ENCODE data around the gene CTSH. TPM values are rescaled to one million over a fixed set of nuclear protein-coding genes. Genes with fewer than 3 reads are reported as not detected.

CTSH gene
- total and polyA plus RNA-seq, 2 donors from 2014 or later = 201 to 1,628 TPM

DNA sequence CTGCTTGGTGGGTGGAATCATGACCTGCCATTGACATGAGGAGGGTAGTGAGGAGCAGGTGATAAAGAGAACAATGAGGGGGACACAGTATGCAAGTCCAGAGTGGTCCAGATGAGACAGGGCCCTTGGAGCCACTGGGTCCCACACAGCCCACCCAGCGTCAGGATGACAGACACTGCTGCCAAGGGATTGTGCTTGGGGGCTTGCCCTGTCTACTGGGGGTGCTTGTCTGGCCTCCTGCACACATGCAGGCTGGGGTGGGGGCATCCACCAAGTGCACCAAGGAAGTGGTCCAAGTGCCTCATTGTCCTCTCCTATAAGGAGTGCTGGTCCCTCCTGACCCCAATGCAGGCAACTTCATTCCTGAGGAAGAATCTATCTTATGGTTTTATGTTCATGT, 39.2 kb upstream of the CTSH start:
- TF ChIP-seq, protein P1, sequence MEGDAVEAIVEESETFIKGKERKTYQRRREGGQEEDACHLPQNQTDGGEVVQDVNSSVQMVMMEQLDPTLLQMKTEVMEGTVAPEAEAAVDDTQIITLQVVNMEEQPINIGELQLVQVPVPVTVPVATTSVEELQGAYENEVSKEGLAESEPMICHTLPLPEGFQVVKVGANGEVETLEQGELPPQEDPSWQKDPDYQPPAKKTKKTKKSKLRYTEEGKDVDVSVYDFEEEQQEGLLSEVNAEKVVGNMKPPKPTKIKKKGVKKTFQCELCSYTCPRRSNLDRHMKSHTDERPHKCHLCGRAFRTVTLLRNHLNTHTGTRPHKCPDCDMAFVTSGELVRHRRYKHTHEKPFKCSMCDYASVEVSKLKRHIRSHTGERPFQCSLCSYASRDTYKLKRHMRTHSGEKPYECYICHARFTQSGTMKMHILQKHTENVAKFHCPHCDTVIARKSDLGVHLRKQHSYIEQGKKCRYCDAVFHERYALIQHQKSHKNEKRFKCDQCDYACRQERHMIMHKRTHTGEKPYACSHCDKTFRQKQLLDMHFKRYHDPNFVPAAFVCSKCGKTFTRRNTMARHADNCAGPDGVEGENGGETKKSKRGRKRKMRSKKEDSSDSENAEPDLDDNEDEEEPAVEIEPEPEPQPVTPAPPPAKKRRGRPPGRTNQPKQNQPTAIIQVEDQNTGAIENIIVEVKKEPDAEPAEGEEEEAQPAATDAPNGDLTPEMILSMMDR (IDR thresholded peaks at IDR 0.05; ENCODE audit: borderline replicate concordance, extremely low read depth, insufficient read depth) = no peak
- H3K9me3 ChIP-seq (ENCODE audit: control insufficient read depth in 2 of 3, insufficient read depth in 1 of 3, low read length in 3 of 3) = no peaks in the 10 kb centered on the region
- H3K36me3 ChIP-seq (ENCODE audit: control insufficient read depth in 2 of 3, insufficient read depth in 3 of 3, low read length in 3 of 3) = no peaks in the 10 kb centered on the region
- H3K27me3 ChIP-seq (ENCODE audit: control insufficient read depth, insufficient read depth, low read length) = no peaks in the 10 kb centered on the region
- DNase-seq = no peak
- intact Hi-C loops (cut with DNase I) = no loop called here
- FAIRE-seq = no peak
- no peak overlapping the region for H3K9ac ChIP-seq (ENCODE audit: low read length in 3 of 3)
- no peak overlapping the region for H3K27ac ChIP-seq (ENCODE audit: low read depth in 2 of 2, low read length in 2 of 2)
- no peak overlapping the region for H3K4me3 ChIP-seq (ENCODE audit: low read length in 3 of 3)
- H3K4me1 ChIP-seq (ENCODE audit: control insufficient read depth in 2 of 3, insufficient read depth in 2 of 3, low read depth in 1 of 3, low read length in 3 of 3) = peaks cover 0 to 21% (median 14%) of the 10 kb centered on the region in 3 donors

GRCh38 chr15:78983146-78983918, 38.5 kb upstream of the CTSH start:
- intact Hi-C loops (cut with DNase I) = no loop called here
- FAIRE-seq (no peak), DNase-seq (no peak)
- Histone ChIP-seq H3K27ac (ENCODE audit: low read depth in 2 of 2, low read length in 2 of 2) (no peak overlapping the region), H3K9me3 (ENCODE audit: control insufficient read depth in 2 of 3, insufficient read depth in 1 of 3, low read length in 3 of 3) (no peaks in the 10 kb centered on the region), H3K4me3 (ENCODE audit: low read length in 3 of 3) (no peak overlapping the region), H3K4me1 (ENCODE audit: control insufficient read depth in 2 of 3, insufficient read depth in 2 of 3, low read depth in 1 of 3, low read length in 3 of 3) (peaks cover 0 to 16% (median 9%) of the 10 kb centered on the region in 3 donors), H3K36me3 (ENCODE audit: control insufficient read depth in 2 of 3, insufficient read depth in 3 of 3, low read length in 3 of 3) (no peaks in the 10 kb centered on the region), H3K27me3 (ENCODE audit: control insufficient read depth, insufficient read depth, low read length) (no peaks in the 10 kb centered on the region), H3K9ac (ENCODE audit: low read length in 3 of 3) (no peak overlapping the region)
- TF ChIP-seq, protein P1 (IDR thresholded peaks at IDR 0.05; ENCODE audit: borderline replicate concordance, extremely low read depth, insufficient read depth) = no peak

DNA sequence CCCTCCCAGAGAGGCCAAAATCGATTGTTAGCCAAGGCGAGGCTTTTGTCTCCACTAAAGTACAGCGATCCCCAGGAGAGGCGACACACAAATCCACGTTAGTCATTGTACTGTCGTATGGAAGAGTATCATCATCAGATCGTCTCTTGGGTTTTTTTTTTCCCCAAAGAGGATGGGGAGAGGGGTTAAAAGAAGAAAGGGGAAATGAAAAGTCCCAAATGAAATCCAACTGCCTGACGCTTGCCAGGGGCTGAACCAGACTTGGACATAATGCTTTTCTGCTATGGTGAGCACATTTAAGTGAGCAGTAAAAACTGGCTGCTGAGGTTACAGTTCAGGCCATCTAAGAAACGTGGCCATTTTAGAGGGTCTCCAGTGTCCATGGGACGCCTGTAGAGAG, 37.9 kb upstream of the CTSH start:
- intact Hi-C loops (cut with DNase I) = no loop called here
- Histone ChIP-seq H3K9ac (ENCODE audit: low read length in 3 of 3) (no peak overlapping the region), H3K36me3 (ENCODE audit: control insufficient read depth in 2 of 3, insufficient read depth in 3 of 3, low read length in 3 of 3) (no peaks in the 10 kb centered on the region), H3K27ac (ENCODE audit: low read depth in 2 of 2, low read length in 2 of 2) (no peak overlapping the region), H3K4me1 (ENCODE audit: control insufficient read depth in 2 of 3, insufficient read depth in 2 of 3, low read depth in 1 of 3, low read length in 3 of 3) (peaks cover 0 to 10% (median 3%) of the 10 kb centered on the region in 3 donors), H3K9me3 (ENCODE audit: control insufficient read depth in 2 of 3, insufficient read depth in 1 of 3, low read length in 3 of 3) (no peaks in the 10 kb centered on the region), H3K4me3 (ENCODE audit: low read length in 3 of 3) (no peak overlapping the region), H3K27me3 (ENCODE audit: control insufficient read depth, insufficient read depth, low read length) (no peaks in the 10 kb centered on the region)
- TF ChIP-seq, protein P1 (IDR thresholded peaks at IDR 0.05; ENCODE audit: borderline replicate concordance, extremely low read depth, insufficient read depth) = no peak
- FAIRE-seq = no peak
- no peak for DNase-seq
